Endothelial cell of umbilical vein (primary cell): ENCODE results near the gene ABHD18. TPM values are rescaled to one million over a fixed set of nuclear protein-coding genes. Genes with fewer than 3 reads are reported as not detected.
A peak's percentile ranks its signal among the peaks of the same experiment; 100 is the strongest.

ENCODE experiments used
- BruUV-seq: library from RNA; stranded (reverse); fragments of 400-500 nt; replicated peaks from 2 replicates; lab custom pipeline; 2021; lab: Mats Ljungman, UMichigan
- CTCF ChIA-PET: fragments of 300-600, 350-600 bp; sonication (Branson Sonifier 250); formaldehyde crosslinking; loops from one replicate; lab custom pipeline; 2021; ENCODE audit warnings: antibody characterized with exemption, inconsistent platforms; lab: Charles Lee
- POLR2A ChIA-PET: fragments of 300-600, 350-600 bp; sonication (Branson Sonifier 250); formaldehyde crosslinking; loops from one replicate; lab custom pipeline; 2021; ENCODE audit warnings: antibody characterized with exemption, inconsistent platforms; lab: Charles Lee
- DNase-seq: peaks from one replicate; pipeline ENCODE4 v3.0.0-alpha.2; 2011; ENCODE audit warnings: low read depth, low spot score
- FAIRE-seq: peaks from 2 replicates; lab custom pipeline; 2011; peaks lifted over from hg19 to GRCh38; lab: Jason Lieb, UNC
- H2AFZ ChIP-seq: 2 replicates; pipeline ENCODE4 v1.6.0; 2012; ENCODE audit warnings: low read depth, low read length, control low read depth, inconsistent platforms
- H3K27ac ChIP-seq: 2 replicates; pipeline ENCODE4 v1.5.1; 2011; ENCODE audit warnings: low read depth, mild to moderate bottlenecking, control low read depth, low read length, moderate library complexity; ENCODE audit not compliant: insufficient read depth
- H3K27me3 ChIP-seq, 2 experiments: 2 replicates each; pipeline versions ENCODE4 v1.6.0 to v1.6.1; 2011; ENCODE audit warnings: low read length in 2 of 2, mixed read lengths in 1 of 2; ENCODE audit not compliant: control insufficient read depth in 2 of 2, insufficient read depth in 2 of 2
- H3K36me3 ChIP-seq, 2 experiments: 2 replicates in 1 of 2; 3 replicates in 1 of 2; pipeline ENCODE4 v1.5.1; 2011; ENCODE audit warnings: low read length in 2 of 2, mild to moderate bottlenecking in 1 of 2, moderate library complexity in 1 of 2; ENCODE audit not compliant: control insufficient read depth in 2 of 2, insufficient read depth in 2 of 2; ENCODE audit errors: extremely low read depth in 1 of 2
- H3K4me1 ChIP-seq: 3 replicates; pipeline ENCODE4 v1.5.1; 2011; ENCODE audit warnings: mild to moderate bottlenecking, low read length; ENCODE audit not compliant: control insufficient read depth, insufficient read depth; ENCODE audit errors: extremely low read depth
- H3K4me2 ChIP-seq: 2 replicates; pipeline ENCODE4 v1.6.1; 2011; ENCODE audit warnings: low read length, control low read depth, mixed read lengths; ENCODE audit not compliant: insufficient read depth
- H3K4me3 ChIP-seq, 3 experiments: fragments of 200-600 bp in 1 of 3; sonication (generic), shearing (Covaris generic) in 1 of 3; replicated peaks in 1 of 3; 2 replicates each; pipeline ENCODE4 v1.5.1; 2011 to 2016; ENCODE audit warnings: control low read depth in 3 of 3, low read length in 3 of 3, mild to moderate bottlenecking in 2 of 3, inconsistent platforms in 1 of 3, low read depth in 1 of 3, moderate library complexity in 1 of 3; ENCODE audit not compliant: insufficient read depth in 1 of 3
- H3K79me2 ChIP-seq: 2 replicates; pipeline ENCODE4 v1.6.0; 2012; ENCODE audit warnings: low read length, inconsistent platforms; ENCODE audit not compliant: control insufficient read depth, insufficient read depth
- H3K9ac ChIP-seq: replicated peaks from 2 replicates; pipeline ENCODE3; 2011; ENCODE audit warnings: low read length, control low read depth; ENCODE audit not compliant: insufficient read depth; ENCODE audit errors: extremely low read depth
- H3K9me1 ChIP-seq: replicated peaks from 3 replicates; pipeline ENCODE4 v1.6.0; 2011; ENCODE audit warnings: mild to moderate bottlenecking, low read length; ENCODE audit not compliant: control insufficient read depth, insufficient read depth; ENCODE audit errors: extremely low read depth
- H3K9me3 ChIP-seq: replicated peaks from 2 replicates; pipeline ENCODE4 v1.5.1; 2012; ENCODE audit warnings: low read length, inconsistent platforms; ENCODE audit not compliant: control insufficient read depth, insufficient read depth
- H4K20me1 ChIP-seq: replicated peaks from 2 replicates; pipeline ENCODE3; 2011; ENCODE audit warnings: mild to moderate bottlenecking, low read length; ENCODE audit not compliant: control insufficient read depth, insufficient read depth; ENCODE audit errors: extremely low read depth
- EZH2 ChIP-seq: IDR thresholded peaks from 2 replicates; pipeline ENCODE4 v1.6.1; 2012; ENCODE audit warnings: borderline replicate concordance, low read depth, mild to moderate bottlenecking, moderate library complexity, low read length, inconsistent platforms; ENCODE audit not compliant: severe bottlenecking
- FOS ChIP-seq: IDR thresholded peaks from 2 replicates; pipeline ENCODE4 v1.6.1; 2011; ENCODE audit warnings: mild to moderate bottlenecking, low read length, moderate library complexity, borderline replicate concordance; ENCODE audit not compliant: insufficient read depth
- GATA2 ChIP-seq: IDR thresholded peaks from 2 replicates; pipeline ENCODE4 v1.7.0; 2011; ENCODE audit warnings: low read depth, mild to moderate bottlenecking, moderate library complexity, mixed read lengths, low read length; ENCODE audit not compliant: insufficient read length, insufficient read depth
- JUN ChIP-seq: IDR thresholded peaks from 2 replicates; pipeline ENCODE4 v1.6.1; 2011; ENCODE audit warnings: borderline replicate concordance, low read depth; ENCODE audit not compliant: insufficient read length, insufficient read depth
- MAX ChIP-seq: IDR thresholded peaks from 2 replicates; pipeline ENCODE4 v1.6.1; 2011; ENCODE audit not compliant: insufficient read depth, insufficient read length
- MYC ChIP-seq: IDR thresholded peaks from one replicate; pipeline ENCODE4 v1.6.1; 2011; ENCODE audit warnings: mild to moderate bottlenecking, low read depth, low read length
- POLR2A ChIP-seq: IDR thresholded peaks from 2 replicates; pipeline ENCODE4 v1.6.1; 2012; ENCODE audit warnings: low read depth, mild to moderate bottlenecking, control low read depth, low read length
- POLR2AphosphoS5 ChIP-seq: IDR thresholded peaks from 2 replicates; pipeline ENCODE4 v1.6.1; 2012; ENCODE audit warnings: low read depth, mild to moderate bottlenecking, control low read depth, low read length, moderate library complexity; ENCODE audit not compliant: insufficient read depth
- dilution Hi-C: fragments of 300-500 bp; cut with MboI; formaldehyde crosslinking; loops from one replicate; pipeline ENCODE4 v1.15.0; 2019; ENCODE audit warnings: low sequenced_read_pairs; ENCODE audit not compliant: extremely low pct_ligation_motif_present
- intact Hi-C: fragments of 100-400 bp; cut with micrococcal nuclease; formaldehyde crosslinking; loops from one replicate; pipeline ENCODE4 v1.10.0; 2022
- polyA plus RNA-seq, 4 experiments: library from polyadenylated mRNA; depleted of rRNA in 3 of 4; stranded (reverse) in 3 of 4; unstranded in 1 of 4; fragments of >200 nt; gene quantifications; 2 replicates each; pipeline versions ENCODE4 v1.2.1 to v1.2.3, GENCODE V29; 2011 to 2012; ENCODE audit warnings: missing spikeins in 1 of 4
- total RNA-seq: library from RNA; stranded (reverse); gene quantifications from 2 replicates; pipeline ENCODE4 v1.2.3, GENCODE V29; 2021
- TF ChIP-seq, protein P1 (sequence below), 2 donors: IDR thresholded peaks; 1 replicate in 1 of 2; 2 replicates in 1 of 2; pipeline ENCODE4 v1.5.1; 2011; ENCODE audit warnings: low read length in 2 of 2, mild to moderate bottlenecking in 2 of 2, moderate library complexity in 2 of 2, control low read depth in 1 of 2, inconsistent platforms in 1 of 2, low read depth in 1 of 2; ENCODE audit not compliant: insufficient read depth in 1 of 2; ENCODE audit errors: extremely low read depth in 1 of 2

The ABHD18 gene
- total and polyA plus RNA-seq, 2 donors (not counting 3 experiments of a cell fraction or from before 2014, with no cell fraction given): 2.4 to 9.1 TPM

DNA sequence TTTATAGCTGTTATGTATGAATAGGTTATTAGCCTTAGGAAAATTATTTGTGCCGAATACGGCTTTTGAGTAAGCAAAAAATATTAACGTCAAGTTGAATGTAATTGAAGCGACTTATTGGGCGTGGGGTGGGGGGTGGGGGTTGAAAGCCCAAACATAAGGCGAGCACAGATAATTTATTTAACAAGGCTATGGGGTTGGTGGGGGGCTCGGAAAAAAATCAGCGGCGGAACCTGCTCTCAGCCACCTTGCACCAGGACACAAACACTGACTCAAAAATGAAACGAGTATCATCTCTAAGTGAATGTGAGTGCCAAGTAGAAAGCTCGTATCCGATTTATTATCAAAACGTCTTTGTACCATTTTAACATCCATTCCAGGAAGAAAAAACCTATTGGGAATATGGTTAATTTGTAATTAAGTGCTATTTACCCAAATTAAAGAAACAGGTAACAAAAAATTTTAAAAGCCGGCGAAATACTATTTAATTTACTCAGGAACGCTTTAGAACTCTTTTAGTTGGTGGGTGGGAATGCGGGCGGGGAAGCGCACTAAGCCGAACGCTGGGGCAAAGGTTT lies 95.0 kb downstream of the ABHD18 start:
- H3K27ac ChIP-seq: peak overlapping the region; percentile 87
- peak overlapping the region; percentile 67 to 86 (median 74) for H3K4me3 ChIP-seq
- peak overlapping the region; percentile 77 for H3K4me2 ChIP-seq
- peaks cover 10% of the 10 kb centered on the region for H3K4me1 ChIP-seq
- no peaks in the 10 kb centered on the region for H3K9me3 ChIP-seq
- TF ChIP-seq, protein P1, sequence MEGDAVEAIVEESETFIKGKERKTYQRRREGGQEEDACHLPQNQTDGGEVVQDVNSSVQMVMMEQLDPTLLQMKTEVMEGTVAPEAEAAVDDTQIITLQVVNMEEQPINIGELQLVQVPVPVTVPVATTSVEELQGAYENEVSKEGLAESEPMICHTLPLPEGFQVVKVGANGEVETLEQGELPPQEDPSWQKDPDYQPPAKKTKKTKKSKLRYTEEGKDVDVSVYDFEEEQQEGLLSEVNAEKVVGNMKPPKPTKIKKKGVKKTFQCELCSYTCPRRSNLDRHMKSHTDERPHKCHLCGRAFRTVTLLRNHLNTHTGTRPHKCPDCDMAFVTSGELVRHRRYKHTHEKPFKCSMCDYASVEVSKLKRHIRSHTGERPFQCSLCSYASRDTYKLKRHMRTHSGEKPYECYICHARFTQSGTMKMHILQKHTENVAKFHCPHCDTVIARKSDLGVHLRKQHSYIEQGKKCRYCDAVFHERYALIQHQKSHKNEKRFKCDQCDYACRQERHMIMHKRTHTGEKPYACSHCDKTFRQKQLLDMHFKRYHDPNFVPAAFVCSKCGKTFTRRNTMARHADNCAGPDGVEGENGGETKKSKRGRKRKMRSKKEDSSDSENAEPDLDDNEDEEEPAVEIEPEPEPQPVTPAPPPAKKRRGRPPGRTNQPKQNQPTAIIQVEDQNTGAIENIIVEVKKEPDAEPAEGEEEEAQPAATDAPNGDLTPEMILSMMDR (IDR thresholded peaks at IDR 0.05; ENCODE audit: extremely low read depth in 1 of 2, insufficient read depth in 1 of 2, low read depth in 1 of 2, low read length in 2 of 2): no peak
- TF ChIP-seq MYC: no peak
- no peak for TF ChIP-seq POLR2A
- TF ChIP-seq EZH2: no peak
- no peak for TF ChIP-seq MAX
- TF ChIP-seq JUN: no peak
- no peak for TF ChIP-seq GATA2
- TF ChIP-seq POLR2AphosphoS5: no peak
- no peak for TF ChIP-seq FOS
- H3K9ac ChIP-seq: peak overlapping the region; percentile 98
- peaks cover 36% of the 10 kb centered on the region for H3K79me2 ChIP-seq
- no peaks in the 10 kb centered on the region for H3K9me1 ChIP-seq
- intact Hi-C loops: loop anchor here (2.0 to 5.0 kb wide), 6 partner anchors 161 to 1032 kb away; partner anchors contain the start of genes PGRMC2, PLK4 and SCLT1
- H3K36me3 ChIP-seq: no peaks in the 10 kb centered on the region
- CTCF ChIA-PET: interaction anchor here (0.7 to 1.5 kb wide), 6 partner anchors 9 to 160 kb away, joined by 3 to 6 read pairs (median 4); partner anchors contain the start of gene ABHD18
- no peaks in the 10 kb centered on the region for H3K27me3 ChIP-seq
- POLR2A ChIA-PET: interaction anchor here (0.7 to 1.4 kb wide), 3 partner anchors 15 to 95 kb away, joined by 3 to 11 read pairs (median 3); partner anchors contain the start of genes ABHD18 and MFSD8
- dilution Hi-C loops: no loop called here
- peak overlapping the region; percentile 95 for H2AFZ ChIP-seq
- DNase-seq (peak; percentile 39), FAIRE-seq (peak; percentile 66)
- no TSS peak for BruUV-seq
- H4K20me1 ChIP-seq: peaks cover 3% of the 10 kb centered on the region
